Hepatocyte (in vitro differentiated cells): ENCODE data around the gene KCNS3. TPM values are rescaled to one million over a fixed set of nuclear protein-coding genes. Genes with fewer than 3 reads are reported as not detected.

Experiments
- DNase-seq: peaks from one replicate; pipeline ENCODE4 v3.0.0-alpha.2; 2016; ENCODE audit warnings: low spot score
- H2AFZ ChIP-seq: fragments of 200-600 bp; sonication (generic); 2 replicates; pipeline ENCODE4 v1.6.0; 2016; ENCODE audit warnings: antibody characterized with exemption, mild to moderate bottlenecking
- H3K27ac ChIP-seq: fragments of 200-600 bp; sonication (generic); 2 replicates; pipeline ENCODE4 v1.5.1; 2016; ENCODE audit warnings: mild to moderate bottlenecking
- H3K27me3 ChIP-seq: fragments of 200-600 bp; sonication (generic); 2 replicates; pipeline ENCODE4 v1.6.1; 2016
- H3K36me3 ChIP-seq: fragments of 200-600 bp; sonication (generic); replicated peaks from 2 replicates; pipeline ENCODE4 v1.5.1; 2016; ENCODE audit warnings: low read depth; ENCODE audit not compliant: insufficient read depth
- H3K4me1 ChIP-seq: fragments of 200-600 bp; sonication (generic); 2 replicates; pipeline ENCODE4 v1.5.1; 2016; ENCODE audit warnings: mild to moderate bottlenecking, moderate library complexity; ENCODE audit not compliant: insufficient read depth
- H3K4me2 ChIP-seq: fragments of 200-600 bp; sonication (generic); 2 replicates; pipeline ENCODE4 v1.6.0; 2016
- H3K4me3 ChIP-seq: fragments of 200-600 bp; sonication (generic); 2 replicates; pipeline ENCODE4 v1.5.1; 2016; ENCODE audit warnings: mild to moderate bottlenecking
- H3K79me2 ChIP-seq: fragments of 200-600 bp; sonication (generic); 2 replicates; pipeline ENCODE4 v1.6.0; 2017; ENCODE audit warnings: mild to moderate bottlenecking
- H3K9me2 ChIP-seq: fragments of 200-600 bp; sonication (generic); replicated peaks from 2 replicates; pipeline ENCODE4 v1.6.0; 2017; ENCODE audit warnings: mild to moderate bottlenecking; ENCODE audit not compliant: insufficient read depth
- H3K9me3 ChIP-seq: fragments of 200-600 bp; sonication (generic); 2 replicates; pipeline ENCODE4 v1.5.1; 2016; ENCODE audit warnings: low read depth, mild to moderate bottlenecking
- H4K20me1 ChIP-seq: fragments of 200-600 bp; sonication (generic); 2 replicates; pipeline ENCODE4 v1.6.0; 2016; ENCODE audit warnings: mild to moderate bottlenecking; ENCODE audit not compliant: insufficient read depth, poor library complexity, severe bottlenecking
- EZH2 ChIP-seq: fragments of 200-600 bp; sonication (generic); IDR thresholded peaks from 2 replicates; pipeline ENCODE4 v1.6.1; 2016; ENCODE audit warnings: antibody characterized with exemption, mild to moderate bottlenecking, borderline replicate concordance
- EZH2phosphoT487 ChIP-seq: fragments of 200-600 bp; sonication (generic); IDR thresholded peaks from one replicate; pipeline ENCODE4 v1.6.1; 2018; ENCODE audit warnings: antibody characterized with exemption, mild to moderate bottlenecking, low read depth, moderate library complexity; ENCODE audit not compliant: unreplicated experiment, severe bottlenecking
- WGBS: methylation state at CpG from one replicate; pipeline ENCODE4 v1.1.6; 2016; ENCODE audit warnings: low lambda C conversion rate; ENCODE audit errors: missing lambda C conversion rate; 5-methylcytosine and 5-hydroxymethylcytosine counted together
- polyA plus RNA-seq: library from polyadenylated mRNA; unstranded; fragments of >200 nt; fragmentation: Nextera tagmentation; extraction: Ambion mirVana; gene quantifications from 2 replicates; pipeline ENCODE4 v1.2.1, GENCODE V29; 2016
- total RNA-seq: library from RNA; depleted of rRNA; stranded (reverse); fragments of >200 nt; gene quantifications from 2 replicates; pipeline ENCODE4 v1.2.3, GENCODE V29; 2014
- TF ChIP-seq, protein P1 (sequence below): fragments of 200-600 bp; sonication (generic); IDR thresholded peaks from 2 replicates; pipeline ENCODE4 v1.5.1; 2016; ENCODE audit warnings: antibody characterized with exemption, mild to moderate bottlenecking; ENCODE audit not compliant: poor library complexity

KCNS3 gene, protein sequence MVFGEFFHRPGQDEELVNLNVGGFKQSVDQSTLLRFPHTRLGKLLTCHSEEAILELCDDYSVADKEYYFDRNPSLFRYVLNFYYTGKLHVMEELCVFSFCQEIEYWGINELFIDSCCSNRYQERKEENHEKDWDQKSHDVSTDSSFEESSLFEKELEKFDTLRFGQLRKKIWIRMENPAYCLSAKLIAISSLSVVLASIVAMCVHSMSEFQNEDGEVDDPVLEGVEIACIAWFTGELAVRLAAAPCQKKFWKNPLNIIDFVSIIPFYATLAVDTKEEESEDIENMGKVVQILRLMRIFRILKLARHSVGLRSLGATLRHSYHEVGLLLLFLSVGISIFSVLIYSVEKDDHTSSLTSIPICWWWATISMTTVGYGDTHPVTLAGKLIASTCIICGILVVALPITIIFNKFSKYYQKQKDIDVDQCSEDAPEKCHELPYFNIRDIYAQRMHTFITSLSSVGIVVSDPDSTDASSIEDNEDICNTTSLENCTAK
- total RNA-seq (4.8 and 5.1 TPM in 2 replicates), polyA plus RNA-seq (2.7 and 4.8 TPM in 2 replicates)

DNA sequence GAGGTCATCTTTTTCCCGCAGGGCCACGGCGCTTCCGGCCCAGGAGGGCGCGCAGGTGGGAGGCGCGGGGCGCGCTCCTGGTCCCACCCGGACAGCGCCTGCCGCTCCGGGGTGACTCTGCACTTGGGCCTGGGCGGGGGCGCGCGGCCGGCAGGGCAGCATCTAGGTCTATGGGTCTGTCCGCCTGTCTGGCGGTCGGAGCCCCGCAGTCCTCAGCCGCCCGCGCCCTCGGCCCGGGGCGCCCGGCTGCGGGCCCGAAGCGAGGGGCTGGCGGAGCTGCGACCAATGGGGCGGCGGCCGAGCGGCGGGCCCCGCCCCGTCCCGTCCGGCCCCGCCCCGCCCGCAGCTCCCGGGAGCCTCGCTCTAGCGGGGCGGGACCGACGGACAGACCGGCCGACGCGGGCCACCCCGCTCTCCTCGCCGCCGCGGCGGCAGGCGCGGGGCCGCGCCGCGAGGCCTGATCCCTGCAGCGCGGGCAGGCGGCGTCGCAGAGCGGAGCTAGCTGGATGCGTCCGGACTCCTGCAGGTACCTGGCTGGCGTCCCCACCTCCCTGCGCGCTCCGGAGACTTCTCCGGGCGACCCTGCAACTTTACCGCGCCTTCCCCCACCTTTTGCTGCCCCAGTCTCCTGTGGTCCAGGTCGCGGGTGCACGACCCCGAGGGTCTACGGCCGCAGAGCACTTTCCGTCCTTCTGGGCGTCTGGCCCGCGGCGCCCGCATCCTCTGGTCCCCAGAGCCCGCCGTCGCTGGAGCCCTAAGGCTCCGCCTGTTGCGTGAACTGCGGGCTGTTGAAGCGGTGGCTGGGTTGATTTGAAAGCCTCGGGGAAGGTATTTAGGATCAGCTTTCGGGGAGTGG, at the start of gene KCNS3:
TSS of gene KCNS3 (plus strand) at position 387 of the 856 bp plus-strand sequence. CDS start 52,342 bp downstream, outside the sequence.
- H3K4me3 ChIP-seq: peak within 1 kb of the TSS; percentile 70
- H2AFZ ChIP-seq: peak within 1 kb of the TSS; percentile 90
- peak; percentile 9 for TF ChIP-seq EZH2
- TF ChIP-seq, protein P1, sequence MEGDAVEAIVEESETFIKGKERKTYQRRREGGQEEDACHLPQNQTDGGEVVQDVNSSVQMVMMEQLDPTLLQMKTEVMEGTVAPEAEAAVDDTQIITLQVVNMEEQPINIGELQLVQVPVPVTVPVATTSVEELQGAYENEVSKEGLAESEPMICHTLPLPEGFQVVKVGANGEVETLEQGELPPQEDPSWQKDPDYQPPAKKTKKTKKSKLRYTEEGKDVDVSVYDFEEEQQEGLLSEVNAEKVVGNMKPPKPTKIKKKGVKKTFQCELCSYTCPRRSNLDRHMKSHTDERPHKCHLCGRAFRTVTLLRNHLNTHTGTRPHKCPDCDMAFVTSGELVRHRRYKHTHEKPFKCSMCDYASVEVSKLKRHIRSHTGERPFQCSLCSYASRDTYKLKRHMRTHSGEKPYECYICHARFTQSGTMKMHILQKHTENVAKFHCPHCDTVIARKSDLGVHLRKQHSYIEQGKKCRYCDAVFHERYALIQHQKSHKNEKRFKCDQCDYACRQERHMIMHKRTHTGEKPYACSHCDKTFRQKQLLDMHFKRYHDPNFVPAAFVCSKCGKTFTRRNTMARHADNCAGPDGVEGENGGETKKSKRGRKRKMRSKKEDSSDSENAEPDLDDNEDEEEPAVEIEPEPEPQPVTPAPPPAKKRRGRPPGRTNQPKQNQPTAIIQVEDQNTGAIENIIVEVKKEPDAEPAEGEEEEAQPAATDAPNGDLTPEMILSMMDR: no peak
- H4K20me1 ChIP-seq: no peaks in the 10 kb centered on the region
- WGBS: 2% methylated on average over 54 of the region's 106 CpGs
- H3K27me3 ChIP-seq: peaks cover 72% of the 10 kb centered on the region
- H3K79me2 ChIP-seq: no peaks in the 10 kb centered on the region
- peaks cover 3% of the 10 kb centered on the region for H3K4me1 ChIP-seq
- H3K27ac ChIP-seq: no peak within 1 kb of the TSS
- no peaks in the 10 kb centered on the region for H3K9me2 ChIP-seq
- peak; percentile 68 for DNase-seq
- H3K4me2 ChIP-seq: peak within 1 kb of the TSS; percentile 99
- H3K36me3 ChIP-seq: no peaks in the 10 kb centered on the region
- no peaks in the 10 kb centered on the region for H3K9me3 ChIP-seq

DNA sequence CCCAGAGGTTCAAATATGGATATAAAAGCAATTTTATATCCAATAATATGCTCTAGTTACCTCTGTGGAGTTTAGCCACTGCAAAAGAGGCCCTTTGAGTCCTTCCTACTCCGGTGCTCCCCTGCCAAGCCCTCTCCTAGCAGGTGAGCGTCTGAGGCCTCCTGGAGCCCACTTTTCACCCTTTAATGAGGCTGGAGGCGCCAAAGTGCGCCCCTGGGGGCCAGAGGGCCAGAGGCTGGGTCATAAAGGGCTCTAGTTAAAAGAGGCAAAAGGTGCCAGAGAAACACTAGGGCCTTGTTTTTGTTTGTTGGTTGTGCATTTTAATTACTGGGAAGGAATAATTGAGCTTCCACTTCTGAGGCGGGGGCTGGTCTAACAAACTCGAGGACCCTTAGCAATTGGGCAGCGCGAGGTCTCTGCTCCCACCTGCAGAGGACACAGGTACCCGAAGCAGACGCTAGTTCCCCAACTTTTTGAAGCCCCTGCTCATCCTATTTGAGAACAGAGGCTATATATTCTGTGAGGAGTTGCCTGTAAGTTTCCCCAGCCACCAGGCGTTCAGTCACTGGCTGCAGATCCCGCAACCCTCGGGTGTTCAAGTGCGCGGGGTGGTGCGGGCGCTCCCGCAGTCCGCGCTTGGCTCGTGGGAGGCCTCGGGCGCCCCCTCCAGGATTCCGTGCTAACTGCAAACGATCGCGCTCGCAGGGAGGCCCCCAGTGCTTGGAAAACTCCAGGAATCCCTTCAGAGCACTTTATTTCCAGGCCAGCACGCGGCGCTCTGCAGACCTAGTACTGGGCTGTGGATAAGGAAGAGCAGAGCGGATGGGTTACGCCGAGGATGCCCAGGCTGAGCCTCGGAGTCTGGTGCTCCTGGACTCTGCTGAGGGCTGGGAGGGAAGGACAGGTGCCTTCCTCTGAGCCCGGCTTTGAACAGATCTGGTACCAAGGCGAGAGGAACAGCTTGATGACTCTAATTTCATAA, 48.1 kb upstream of the KCNS3 start:
- Histone ChIP-seq H3K27ac (no peak overlapping the region), H3K36me3 (no peaks in the 10 kb centered on the region), H3K4me3 (no peak overlapping the region), H3K4me1 (peaks cover 3% of the 10 kb centered on the region), H4K20me1 (no peaks in the 10 kb centered on the region), H2AFZ (peak overlapping the region; percentile 51), H3K9me3 (no peaks in the 10 kb centered on the region), H3K4me2 (peak overlapping the region; percentile 79), H3K27me3 (peaks cover 7% of the 10 kb centered on the region), H3K9me2 (no peaks in the 10 kb centered on the region), H3K79me2 (no peaks in the 10 kb centered on the region)
- no peak for TF ChIP-seq EZH2
- TF ChIP-seq, protein P1: peak; percentile 89
- DNase-seq: peak; percentile 89
- WGBS: 18% methylated on average over 37 of the region's 37 CpGs

DNA sequence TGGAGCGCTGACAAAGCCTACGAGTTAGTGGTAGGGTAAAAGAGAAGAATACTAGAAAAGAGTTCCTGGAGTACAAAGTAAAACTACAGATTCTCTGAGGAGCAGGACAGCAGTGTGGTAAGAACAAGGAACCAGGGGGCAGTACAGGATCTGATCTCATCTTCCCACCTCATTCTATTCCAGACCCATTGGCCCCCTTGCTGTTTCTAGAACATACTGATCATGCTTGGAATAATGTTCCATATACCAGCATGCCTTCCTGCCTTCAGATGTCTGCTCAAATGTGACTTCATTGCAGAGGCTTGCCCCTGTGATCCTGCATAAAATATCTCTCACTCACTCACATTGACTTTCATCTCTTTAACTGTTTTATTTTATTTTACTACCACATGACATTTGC, 43.0 kb upstream of the KCNS3 start:
- H3K36me3 ChIP-seq: no peaks in the 10 kb centered on the region

More for the DNA sequence above, 43.0 kb upstream of the KCNS3 start:
- 75% methylated on average over 2 of the region's 2 CpGs for WGBS
- no peaks in the 10 kb centered on the region for H3K9me3 ChIP-seq
- H3K4me3 ChIP-seq: no peak overlapping the region
- H2AFZ ChIP-seq: no peak overlapping the region
- no peaks in the 10 kb centered on the region for H3K27me3 ChIP-seq
- no peaks in the 10 kb centered on the region for H4K20me1 ChIP-seq
- no peak overlapping the region for H3K4me2 ChIP-seq
- TF ChIP-seq EZH2phosphoT487: no peak
- TF ChIP-seq, protein P1: no peak
- TF ChIP-seq EZH2: no peak
- no peaks in the 10 kb centered on the region for H3K9me2 ChIP-seq
- H3K79me2 ChIP-seq: no peaks in the 10 kb centered on the region
- DNase-seq: no peak
- H3K4me1 ChIP-seq: peaks cover 3% of the 10 kb centered on the region
- H3K27ac ChIP-seq: no peak overlapping the region
